Neuron (in vitro differentiated cells): ENCODE results near the gene STK10.
"Not testable (repeated sequence)": the region's sequence is repeated elsewhere in the genome, so short reads cannot be mapped to it uniquely, and the experiment has no call there.

Experiments used
- H2AFZ ChIP-seq: one replicate; pipeline ENCODE4 v1.6.1; 2013; ENCODE audit warnings: low read depth, mild to moderate bottlenecking, inconsistent platforms, low read length, moderate library complexity
- H3K27me3 ChIP-seq: one replicate; pipeline ENCODE4 v1.6.1; 2013; ENCODE audit warnings: low read length; ENCODE audit not compliant: insufficient read depth
- H3K36me3 ChIP-seq: one replicate; pipeline ENCODE4 v1.6.1; 2013; ENCODE audit warnings: low read length; ENCODE audit not compliant: insufficient read depth
- H3K4me1 ChIP-seq: one replicate; pipeline ENCODE4 v1.6.1; 2013; ENCODE audit warnings: low read length; ENCODE audit not compliant: insufficient read depth
- H3K4me3 ChIP-seq: 2 replicates; pipeline ENCODE4 v1.5.1; 2013; ENCODE audit warnings: mild to moderate bottlenecking, low read length, moderate library complexity
- H3K9me3 ChIP-seq: one replicate; pipeline ENCODE4 v1.6.1; 2013; ENCODE audit warnings: low read length

STK10 gene

GRCh38 chr5:172207511-172207910 is 19.5 kb upstream of the STK10 start:
- no peak overlapping the region for H2AFZ ChIP-seq
- no peaks in the 10 kb centered on the region for H3K4me1 ChIP-seq
- H3K4me3 ChIP-seq = no peak overlapping the region
- H3K27me3 ChIP-seq = no peaks in the 10 kb centered on the region
- H3K9me3 ChIP-seq = no peaks in the 10 kb centered on the region
- H3K36me3 ChIP-seq = peaks cover 40% of the 10 kb centered on the region

- peaks cover 25% of the 10 kb centered on the region for H3K36me3 ChIP-seq
- not testable (repeated sequence) for H3K9me3 ChIP-seq, H3K4me3 ChIP-seq, H3K4me1 ChIP-seq, H3K27me3 ChIP-seq, H2AFZ ChIP-seq
Measured at GRCh38 chr5:172205984-172206383, 18.0 kb upstream of the STK10 start.

GRCh38 chr5:172200476-172200875 is 12.5 kb upstream of the STK10 start:
- Histone ChIP-seq H3K9me3 (no peaks in the 10 kb centered on the region), H3K4me1 (no peaks in the 10 kb centered on the region), H3K36me3 (no peaks in the 10 kb centered on the region), H3K27me3 (no peaks in the 10 kb centered on the region), H2AFZ (no peak overlapping the region), H3K4me3 (no peak overlapping the region)

GRCh38 chr5:172199446-172199845 is 11.4 kb upstream of the STK10 start:
- no peaks in the 10 kb centered on the region for H3K9me3 ChIP-seq
- no peaks in the 10 kb centered on the region for H3K36me3 ChIP-seq
- no peak overlapping the region for H2AFZ ChIP-seq
- no peak overlapping the region for H3K4me3 ChIP-seq
- no peaks in the 10 kb centered on the region for H3K27me3 ChIP-seq
- no peaks in the 10 kb centered on the region for H3K4me1 ChIP-seq

GRCh38 chr5:172197775-172198174 is 9.8 kb upstream of the STK10 start:
- not testable (repeated sequence) for H2AFZ ChIP-seq, H3K9me3 ChIP-seq, H3K36me3 ChIP-seq, H3K27me3 ChIP-seq, H3K4me1 ChIP-seq, H3K4me3 ChIP-seq

GRCh38 chr5:172194985-172195774 is 7.2 kb upstream of the STK10 start:
- Histone ChIP-seq H3K4me1 (no peaks in the 10 kb centered on the region), H3K9me3 (no peaks in the 10 kb centered on the region), H3K4me3 (no peak overlapping the region), H3K36me3 (no peaks in the 10 kb centered on the region), H2AFZ (no peak overlapping the region), H3K27me3 (no peaks in the 10 kb centered on the region)

- no peak within 1 kb of the TSS for H2AFZ ChIP-seq
- no peaks in the 10 kb centered on the region for H3K9me3 ChIP-seq
- no peaks in the 10 kb centered on the region for H3K36me3 ChIP-seq
- H3K27me3 ChIP-seq = no peaks in the 10 kb centered on the region
- H3K4me1 ChIP-seq = no peaks in the 10 kb centered on the region
- no peak within 1 kb of the TSS for H3K4me3 ChIP-seq
Measured at GRCh38 chr5:172193872-172194271, 5.8 kb upstream of the STK10 start, which contains the start of gene EFCAB9. Gene EFCAB9, plus strand, starts transcription at chr5:172194172. Its CDS starts 1 bp downstream, at chr5:172194173.

GRCh38 chr5:172189693-172190296 is 1.8 kb upstream of the STK10 start:
- Histone ChIP-seq H3K9me3 (no peaks in the 10 kb centered on the region), H2AFZ (peak overlapping the region; percentile 9), H3K36me3 (no peaks in the 10 kb centered on the region), H3K4me1 (peaks cover 10% of the 10 kb centered on the region), H3K4me3 (peak overlapping the region; percentile 95), H3K27me3 (no peaks in the 10 kb centered on the region)

- Histone ChIP-seq H3K27me3 (no peaks in the 10 kb centered on the region), H3K36me3 (no peaks in the 10 kb centered on the region), H3K4me3 (peak overlapping the region; percentile 95), H3K9me3 (no peaks in the 10 kb centered on the region), H2AFZ (peak overlapping the region; percentile 99), H3K4me1 (peaks cover 10% of the 10 kb centered on the region)
Measured at GRCh38 chr5:172188893-172189692, 1.1 kb upstream of the STK10 start.

- Histone ChIP-seq H3K4me3 (peak overlapping the region; percentile 95), H3K4me1 (peaks cover 10% of the 10 kb centered on the region), H3K27me3 (no peaks in the 10 kb centered on the region), H3K36me3 (no peaks in the 10 kb centered on the region), H2AFZ (peak overlapping the region; percentile 99), H3K9me3 (no peaks in the 10 kb centered on the region)
Measured at GRCh38 chr5:172187118-172188032, 649 bp downstream of the STK10 start.

- Histone ChIP-seq H3K4me1 (peaks cover 10% of the 10 kb centered on the region), H3K4me3 (no peak overlapping the region), H3K9me3 (no peaks in the 10 kb centered on the region), H3K27me3 (no peaks in the 10 kb centered on the region), H3K36me3 (no peaks in the 10 kb centered on the region), H2AFZ (no peak overlapping the region)
Measured at GRCh38 chr5:172186114-172186695, 1.8 kb downstream of the STK10 start.

- H3K4me1 ChIP-seq = peaks cover 10% of the 10 kb centered on the region
- H3K36me3 ChIP-seq = no peaks in the 10 kb centered on the region
- H3K4me3 ChIP-seq = no peak overlapping the region
- no peaks in the 10 kb centered on the region for H3K27me3 ChIP-seq
- no peak overlapping the region for H2AFZ ChIP-seq
- H3K9me3 ChIP-seq = peaks cover 4% of the 10 kb centered on the region
Measured at GRCh38 chr5:172185096-172185461, 2.9 kb downstream of the STK10 start.
